ENCODE data around the gene LRRC9.
"Not testable (repeated sequence)": the region's sequence is repeated elsewhere in the genome, so short reads cannot be mapped to it uniquely, and the experiment has no call there.

The LRRC9 gene
- total RNA-seq = 0 to 0.19 (median 0.02) reads per million in 18 experiments

- DNase-seq = peak in 1 of 2 donors; percentile 2
These were observed at the start of gene LRRC9 for GRCh38 chr14:59919570-59920377. Gene LRRC9 (plus strand): TSS chr14:59920144.

- peak; percentile 65 to 81 for DNase-seq
These were observed 49.4 kb upstream of the LRRC9 start, which contains the start of gene RTN1 for GRCh38 chr14:59870277-59871165. Gene RTN1 (minus strand): TSS chr14:59870776. CDS start chr14:59870630, 146 bp downstream.

GRCh38 chr14:59871166-59871495, 48.8 kb upstream of the LRRC9 start:
- no peak for DNase-seq

- peak in 1 of 2 donors; percentile 20 for DNase-seq
These were observed 37.0 kb upstream of the LRRC9 start for GRCh38 chr14:59882957-59883356.

- no peak for DNase-seq
These were observed 29.3 kb upstream of the LRRC9 start for GRCh38 chr14:59890676-59891075.

GRCh38 chr14:59895721-59896120, 24.2 kb upstream of the LRRC9 start:
- no peak for DNase-seq

- peak; percentile 60 to 64 for DNase-seq
These were observed 22.1 kb upstream of the LRRC9 start for GRCh38 chr14:59897757-59898383.

GRCh38 chr14:59900556-59900955, 19.4 kb upstream of the LRRC9 start:
- no peak for DNase-seq

- DNase-seq = no peak
These were observed 15.8 kb upstream of the LRRC9 start for GRCh38 chr14:59904184-59904583.

- DNase-seq = no peak
These were observed 14.8 kb upstream of the LRRC9 start for GRCh38 chr14:59905188-59905587.

GRCh38 chr14:59912443-59912842, 7.5 kb upstream of the LRRC9 start:
- DNase-seq = no peak

- DNase-seq = no peak
These were observed 6.8 kb upstream of the LRRC9 start for GRCh38 chr14:59913187-59913586.

GRCh38 chr14:59918824-59919569, 947 bp upstream of the LRRC9 start:
- peak; percentile 44 to 51 for DNase-seq

GRCh38 chr14:59920378-59920683, 387 bp downstream of the LRRC9 start:
- DNase-seq = peak in 1 of 2 donors; percentile 12

GRCh38 chr14:59925797-59926196, 5.9 kb downstream of the LRRC9 start:
- DNase-seq = no peak

- DNase-seq = no peak
These were observed 6.6 kb downstream of the LRRC9 start for GRCh38 chr14:59926534-59926933.

GRCh38 chr14:59931237-59931636, 11.3 kb downstream of the LRRC9 start:
- DNase-seq = no peak

GRCh38 chr14:59936145-59936544, 16.2 kb downstream of the LRRC9 start:
- no peak for DNase-seq

- DNase-seq = no peak
These were observed 19.9 kb downstream of the LRRC9 start for GRCh38 chr14:59939828-59940227.

GRCh38 chr14:59942296-59942862, 22.4 kb downstream of the LRRC9 start:
- DNase-seq = not testable (repeated sequence)

- no peak for DNase-seq
These were observed 25.0 kb downstream of the LRRC9 start for GRCh38 chr14:59944909-59945308.

GRCh38 chr14:59952141-59952540, 32.2 kb downstream of the LRRC9 start:
- DNase-seq = not testable (repeated sequence)
